CD4-positive, alpha-beta T cell treated with Interleukin-15 for 4 hours (primary cell): ENCODE results near the gene BPIFB6.

Experiments
- DNase-seq: peaks from one replicate; pipeline ENCODE4 v3.0.0-alpha.2; 2020; ENCODE audit warnings: low spot score

Gene BPIFB6

DNA sequence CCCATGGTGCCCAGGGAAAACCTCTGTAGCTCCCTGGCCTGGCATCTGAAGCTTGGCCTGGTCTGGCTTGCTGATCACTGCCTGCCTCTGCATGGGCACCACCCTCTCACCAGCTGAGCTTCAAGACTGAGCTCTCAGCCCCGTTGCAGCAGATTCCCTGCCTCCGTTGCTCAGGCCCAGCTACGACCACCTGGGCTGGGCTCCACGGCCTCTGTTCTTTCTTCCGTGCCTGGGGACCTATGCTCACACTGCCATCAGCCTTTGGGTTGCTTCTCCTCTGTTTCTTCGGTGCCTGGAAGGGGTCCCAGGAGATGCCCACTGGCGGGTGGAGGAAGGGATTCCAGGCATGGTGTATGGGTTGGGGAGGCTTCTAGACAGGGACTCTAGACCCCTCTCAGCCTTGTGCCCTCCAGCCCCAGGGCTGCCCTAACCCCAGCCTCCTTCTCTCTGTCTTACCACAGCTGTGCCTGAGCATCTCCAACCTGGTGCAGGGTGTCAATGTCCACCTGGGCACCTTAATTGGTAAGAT is 14.8 kb upstream of the BPIFB6 start:
- DNase-seq, result no peak

DNA sequence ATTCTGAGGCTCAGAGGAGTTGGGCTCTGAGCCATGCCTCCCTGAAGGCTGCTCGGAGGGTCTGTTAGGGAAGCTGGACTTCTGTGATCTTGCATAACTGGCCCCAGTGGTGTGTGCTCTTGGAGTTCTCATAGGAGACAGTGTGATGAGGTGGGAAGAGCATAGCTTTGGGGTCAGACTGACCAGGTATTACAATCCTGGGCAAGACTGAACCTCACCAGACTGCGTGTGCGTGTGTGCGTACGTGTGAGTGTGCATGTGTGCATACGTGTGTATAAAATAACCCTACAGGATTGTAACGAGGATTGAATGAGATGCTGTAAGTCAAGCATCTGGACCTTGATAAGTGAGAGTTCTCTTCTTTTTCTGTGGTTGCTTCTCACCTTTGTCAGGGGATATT is 13.9 kb upstream of the BPIFB6 start:
- no peak for DNase-seq

DNA sequence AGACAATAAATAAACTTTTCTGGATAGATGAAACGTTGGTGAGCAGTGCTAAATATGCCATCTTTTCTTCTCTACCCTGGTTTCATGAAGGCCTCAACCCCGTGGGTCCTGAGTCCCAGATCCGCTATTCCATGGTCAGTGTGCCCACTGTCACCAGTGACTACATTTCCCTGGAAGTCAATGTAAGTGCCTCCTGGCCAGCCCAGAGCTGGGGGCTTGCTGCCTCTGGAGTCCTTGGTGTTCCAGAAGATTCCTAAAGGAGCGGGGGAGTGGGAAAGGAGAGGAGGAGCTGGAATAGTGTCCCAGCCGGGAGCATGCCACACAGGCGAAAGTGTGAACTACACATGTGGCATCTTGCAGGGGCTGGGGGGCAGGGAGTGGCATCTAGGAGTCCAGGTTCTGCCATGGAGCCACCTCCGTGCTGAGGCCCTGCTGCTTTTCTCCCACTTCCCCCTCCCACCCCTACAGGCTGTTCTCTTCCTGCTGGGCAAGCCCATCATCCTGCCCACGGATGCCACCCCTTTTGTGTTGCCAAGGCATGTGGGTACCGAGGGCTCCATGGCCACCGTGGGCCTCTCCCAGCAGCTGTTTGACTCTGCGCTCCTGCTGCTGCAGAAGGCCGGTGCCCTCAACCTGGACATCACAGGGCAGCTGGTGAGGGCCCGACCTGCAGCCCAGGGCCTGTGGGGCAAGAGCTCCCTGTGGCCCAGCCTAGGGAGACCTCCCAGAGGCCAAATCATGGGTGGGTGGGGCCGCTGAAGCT is 13.1 kb upstream of the BPIFB6 start:
- DNase-seq, result no peak

DNA sequence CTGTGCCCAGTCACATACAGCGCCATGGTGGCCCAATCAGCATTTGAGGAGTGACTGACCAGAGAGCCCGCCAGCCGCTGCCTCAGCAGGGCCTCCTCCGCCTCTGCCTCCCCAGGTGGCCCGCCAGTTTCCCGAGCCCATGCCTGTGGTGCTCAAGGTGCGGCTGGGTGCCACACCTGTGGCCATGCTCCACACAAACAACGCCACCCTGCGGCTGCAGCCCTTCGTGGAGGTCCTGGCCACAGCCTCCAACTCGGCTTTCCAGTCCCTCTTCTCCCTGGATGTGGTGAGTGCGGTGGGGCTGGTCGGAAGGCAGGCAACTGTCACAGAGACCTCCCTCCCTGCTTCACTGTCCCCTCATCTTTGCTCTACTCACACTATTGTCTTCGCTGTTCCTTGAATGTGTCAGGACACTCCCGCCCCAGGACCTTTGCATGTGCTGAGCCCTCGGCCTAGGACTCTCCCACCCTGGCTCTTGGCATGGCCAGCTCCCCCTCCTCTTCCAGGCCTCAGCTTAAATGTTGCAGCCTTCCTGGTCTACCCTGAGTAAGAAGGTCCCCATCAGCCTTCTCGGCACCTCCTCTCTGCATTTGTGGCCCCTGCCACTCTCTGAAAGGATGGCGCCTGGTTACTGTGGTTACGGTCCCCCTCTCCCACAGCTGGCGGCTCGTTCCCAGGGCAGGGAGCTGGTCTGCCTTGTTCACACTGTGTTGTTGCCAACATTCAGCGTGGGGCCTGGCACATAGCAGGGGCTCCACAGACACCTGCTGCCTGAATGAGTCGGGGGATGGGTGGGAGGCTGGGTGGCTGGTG is 11.8 kb upstream of the BPIFB6 start:
- no peak for DNase-seq

DNA sequence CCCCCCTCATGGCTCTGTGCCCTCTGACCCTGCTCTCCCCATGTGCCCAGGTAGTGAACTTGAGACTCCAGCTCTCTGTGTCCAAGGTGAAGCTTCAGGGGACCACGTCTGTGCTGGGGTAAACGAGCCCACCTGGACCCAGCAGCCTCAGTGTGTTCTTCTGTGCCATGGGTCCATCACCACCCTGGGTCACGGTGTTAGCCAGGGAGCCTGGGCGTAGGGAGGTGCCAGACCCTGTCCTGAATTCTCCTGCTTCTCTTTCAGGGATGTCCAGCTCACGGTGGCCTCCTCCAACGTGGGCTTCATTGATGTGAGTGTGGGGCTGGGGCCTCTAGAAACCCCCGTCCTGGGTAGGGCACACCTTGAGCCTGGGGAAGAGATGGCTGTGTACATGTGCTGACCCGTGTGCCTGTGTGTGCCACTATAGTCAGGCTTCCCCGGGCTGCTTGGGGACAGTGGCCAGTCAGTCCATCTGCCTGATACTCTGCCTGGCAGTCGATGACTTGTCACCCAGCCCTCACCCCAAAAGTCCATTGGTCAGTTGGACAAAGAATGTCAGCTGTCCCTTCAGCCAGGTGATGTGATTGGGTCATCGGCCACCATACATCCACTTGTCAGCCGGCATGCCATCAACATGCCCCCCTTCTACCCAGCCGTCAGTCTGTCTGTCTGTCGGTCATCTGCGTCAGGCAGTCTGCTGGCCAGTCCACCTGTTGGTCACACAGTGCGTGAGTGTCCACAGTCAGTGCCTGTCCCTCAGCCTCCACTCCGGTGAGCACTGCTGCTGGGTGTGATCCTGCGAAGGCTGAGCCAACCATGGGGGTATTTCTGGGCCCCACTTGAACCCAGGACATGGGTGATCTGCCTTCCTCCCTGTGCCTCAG is 10.9 kb upstream of the BPIFB6 start:
- DNase-seq, result no peak

DNA sequence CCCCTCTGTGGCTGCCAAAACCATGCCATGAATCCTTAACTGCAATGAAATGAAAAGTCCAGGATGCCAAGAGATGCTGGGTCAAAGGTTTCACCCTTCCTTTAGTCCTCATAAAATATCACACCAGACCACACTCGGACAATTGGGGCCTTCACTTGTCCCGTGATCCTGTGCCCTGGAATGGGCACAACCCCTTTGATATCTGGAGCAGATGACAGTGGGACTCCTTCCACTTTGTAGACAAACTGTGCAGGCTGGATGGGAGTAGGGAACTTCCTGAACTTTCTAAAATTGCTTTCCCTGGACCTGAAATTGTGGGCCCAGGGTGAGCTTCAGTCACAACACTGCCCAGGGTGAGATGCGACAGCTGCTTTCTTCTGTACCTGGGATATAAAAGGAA is 9.6 kb upstream of the BPIFB6 start:
- no peak for DNase-seq

DNA sequence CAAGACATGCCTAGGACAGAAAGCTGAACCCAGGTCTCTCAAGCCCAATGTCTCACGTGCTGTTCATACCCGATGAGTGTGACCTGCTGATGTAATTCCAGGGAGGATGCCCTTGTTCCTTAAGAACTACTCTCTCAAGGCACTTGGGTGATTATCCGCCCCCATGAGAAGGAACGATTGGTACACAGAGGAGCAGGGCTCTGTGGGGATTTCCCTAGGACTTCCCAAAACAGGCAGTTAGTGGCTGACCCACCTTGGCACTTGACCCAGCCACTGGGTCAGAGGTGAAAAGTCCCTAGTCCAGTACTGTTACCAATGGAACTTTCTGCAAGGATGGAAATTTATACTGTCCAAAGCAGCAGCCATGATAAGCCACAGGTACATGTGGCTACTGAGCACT is 9.2 kb upstream of the BPIFB6 start:
- no peak for DNase-seq

DNA sequence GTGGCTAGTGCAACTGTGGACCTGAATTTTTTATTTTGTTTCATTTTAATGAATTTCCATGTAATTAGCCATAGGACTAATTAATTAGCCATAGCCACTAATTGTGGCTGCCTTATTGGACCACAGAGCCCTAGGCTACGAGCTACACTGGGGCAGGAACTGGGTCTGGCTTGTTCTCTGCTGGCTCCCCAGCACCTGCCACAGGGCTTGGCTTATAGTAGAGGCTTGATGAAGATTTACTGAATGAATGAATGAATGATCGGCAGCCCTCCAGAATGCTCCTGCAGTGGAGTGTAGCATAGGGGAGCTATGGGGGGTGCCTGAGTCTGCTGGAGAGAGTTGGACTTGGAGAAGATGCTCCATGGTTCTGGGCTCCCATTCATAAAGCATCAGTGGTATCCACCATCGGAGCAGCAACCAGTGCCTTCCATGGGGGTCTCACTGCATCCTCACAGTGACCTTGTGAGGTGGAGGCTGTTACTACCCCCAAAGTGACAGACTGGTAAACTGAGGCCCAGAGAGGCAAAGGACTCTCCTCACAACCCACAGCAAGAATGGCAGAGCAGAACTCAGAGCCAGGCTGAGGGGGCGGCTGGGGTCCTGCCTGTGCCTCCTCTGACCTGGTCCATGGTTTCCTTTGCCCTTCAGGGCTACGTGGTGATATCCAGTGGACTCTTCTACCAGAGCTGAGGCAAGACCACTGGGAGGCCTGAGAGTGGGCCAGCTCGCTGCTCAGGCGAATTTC is 8.6 kb upstream of the BPIFB6 start:
- DNase-seq, result no peak

DNA sequence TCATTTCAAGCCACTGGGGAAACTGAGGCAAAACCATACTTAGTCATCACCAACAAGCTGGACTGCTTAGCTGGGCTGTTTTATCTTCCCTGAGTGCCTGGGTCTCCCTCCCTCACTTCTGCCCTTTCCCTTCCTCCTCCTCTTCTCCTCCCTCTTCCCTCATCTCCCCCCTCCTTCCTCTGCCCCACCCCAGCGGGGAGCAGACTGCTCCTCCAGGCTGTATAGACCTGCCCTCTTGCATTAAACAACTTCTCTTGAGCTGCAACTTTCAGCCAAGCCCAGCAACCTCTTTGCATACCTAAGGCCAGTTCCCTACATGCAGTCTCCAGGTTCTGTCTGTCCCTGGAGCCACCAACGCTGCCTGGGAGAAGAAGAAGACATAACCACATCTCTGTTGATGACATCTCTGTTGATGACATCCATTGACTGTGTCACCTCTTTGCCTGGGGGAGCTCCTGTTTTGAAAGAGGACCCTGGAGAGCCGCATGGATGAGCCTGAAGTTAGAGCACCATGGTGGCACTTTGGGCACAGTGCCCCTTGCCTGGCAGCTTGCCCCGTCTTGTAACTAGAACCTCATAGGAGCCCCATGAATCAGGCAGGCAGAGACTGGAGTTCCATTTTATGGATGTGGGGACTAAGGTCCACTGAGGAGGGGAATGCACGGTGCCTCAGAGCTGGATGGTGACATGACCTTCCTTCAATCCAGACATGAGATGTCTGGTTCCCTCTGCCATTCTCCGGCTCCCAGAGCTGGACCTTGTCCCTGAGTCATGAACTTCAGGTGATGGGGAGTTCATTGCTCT is 7.8 kb upstream of the BPIFB6 start:
- no peak for DNase-seq

DNA sequence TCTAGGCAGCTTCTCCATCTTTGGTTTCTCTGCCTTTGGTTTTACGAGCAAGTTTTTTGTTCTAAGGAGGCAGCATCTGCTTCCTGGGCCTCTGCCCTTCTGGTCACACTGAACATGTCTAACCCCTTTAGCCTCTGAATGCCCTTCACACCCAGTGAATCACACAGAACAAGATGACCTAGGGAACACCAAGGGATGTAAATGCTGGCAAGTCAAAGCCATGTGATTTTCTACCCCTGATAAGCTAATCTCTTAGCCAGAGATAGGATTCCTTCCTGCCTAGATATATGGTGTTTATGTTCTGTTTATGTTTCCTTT is 7.2 kb upstream of the BPIFB6 start:
- no peak for DNase-seq

DNA sequence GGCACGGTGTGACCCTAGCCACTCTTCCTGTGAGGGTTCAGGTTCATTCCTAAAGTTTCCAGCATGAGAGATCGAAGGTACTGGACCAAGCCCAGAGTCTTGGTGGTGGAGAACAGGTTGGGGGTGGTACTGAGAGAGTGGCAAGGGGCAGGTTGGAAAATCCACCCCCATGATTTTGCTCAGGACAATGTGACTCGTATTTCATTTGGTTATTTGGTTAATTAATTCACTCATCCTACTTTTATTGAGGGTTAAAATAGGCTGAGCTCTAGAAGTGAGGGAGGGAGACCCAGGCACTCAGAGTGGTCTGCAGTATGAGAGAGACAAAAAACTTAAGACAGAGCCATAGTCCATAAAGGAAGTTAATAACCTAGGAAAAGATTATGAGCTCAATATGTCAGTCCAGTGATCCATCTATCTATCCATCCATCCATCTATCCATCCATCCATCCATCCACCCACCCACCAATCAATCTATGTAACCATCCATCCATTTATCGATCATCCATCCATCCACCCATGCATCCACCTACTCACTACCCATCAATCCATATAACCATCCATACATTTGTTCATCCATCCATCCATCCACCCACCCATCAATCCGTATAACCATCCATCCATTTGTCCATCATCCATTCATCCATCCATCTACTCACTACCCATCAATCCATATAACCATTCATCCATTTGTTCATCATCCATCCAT is 6.7 kb upstream of the BPIFB6 start:
- no peak for DNase-seq

DNA sequence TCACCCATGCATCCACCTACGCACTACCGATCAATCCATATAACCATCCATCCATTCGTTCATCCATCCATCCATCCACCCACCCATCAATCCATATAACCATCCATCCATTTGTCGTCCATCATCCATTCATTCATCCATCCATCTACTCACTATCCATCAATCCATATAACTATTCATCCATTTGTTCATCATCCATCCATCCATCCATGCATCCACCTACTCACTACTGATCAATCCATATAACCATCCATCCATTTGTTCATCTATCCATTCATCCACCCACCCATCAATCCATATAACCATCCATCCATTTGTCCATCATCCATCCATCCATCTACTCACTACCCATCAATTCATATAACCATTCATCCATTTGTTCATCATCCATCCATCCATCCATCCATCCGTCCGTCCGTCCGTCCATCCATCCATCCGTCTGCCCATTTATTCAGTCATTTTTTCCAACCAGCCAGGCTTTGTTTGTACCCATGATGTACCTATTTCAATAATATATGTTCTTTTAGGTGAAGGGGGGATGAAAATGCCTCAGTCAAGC is 6.1 kb upstream of the BPIFB6 start:
- DNase-seq, result no peak

DNA sequence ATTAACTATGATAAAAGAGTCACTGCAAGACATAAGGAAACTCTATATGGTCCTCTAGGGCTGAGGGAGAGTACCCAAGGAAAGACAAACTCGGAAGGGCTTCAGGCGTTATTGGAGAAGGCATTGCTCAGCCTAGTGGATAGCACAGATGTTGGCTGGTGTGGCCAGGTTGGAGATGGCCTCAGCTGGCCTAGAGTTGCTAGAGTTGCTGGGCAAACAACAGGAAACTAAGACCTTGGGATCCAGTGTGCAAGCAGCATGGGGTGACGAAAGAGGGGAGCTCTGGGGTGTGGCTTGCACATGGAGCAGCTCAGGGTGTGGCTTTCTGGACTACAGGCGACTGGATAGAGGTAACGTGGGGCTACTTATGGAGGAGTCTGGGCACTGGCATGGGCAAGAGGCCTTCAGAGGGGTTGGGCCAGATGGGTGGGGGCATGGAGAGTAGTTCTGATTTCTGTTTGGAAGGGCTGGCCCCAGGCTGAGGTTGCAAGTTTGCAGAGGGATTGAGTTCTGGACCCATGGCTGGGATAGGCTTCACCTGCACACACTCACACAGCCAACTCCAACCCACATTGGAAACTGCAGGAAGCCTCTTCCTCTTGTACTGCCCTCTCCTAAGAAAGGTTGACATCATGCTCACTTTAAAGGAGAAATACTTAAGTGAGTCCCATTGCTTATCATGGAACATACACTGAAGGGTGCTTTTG is 5.2 kb upstream of the BPIFB6 start:
- no peak for DNase-seq

DNA sequence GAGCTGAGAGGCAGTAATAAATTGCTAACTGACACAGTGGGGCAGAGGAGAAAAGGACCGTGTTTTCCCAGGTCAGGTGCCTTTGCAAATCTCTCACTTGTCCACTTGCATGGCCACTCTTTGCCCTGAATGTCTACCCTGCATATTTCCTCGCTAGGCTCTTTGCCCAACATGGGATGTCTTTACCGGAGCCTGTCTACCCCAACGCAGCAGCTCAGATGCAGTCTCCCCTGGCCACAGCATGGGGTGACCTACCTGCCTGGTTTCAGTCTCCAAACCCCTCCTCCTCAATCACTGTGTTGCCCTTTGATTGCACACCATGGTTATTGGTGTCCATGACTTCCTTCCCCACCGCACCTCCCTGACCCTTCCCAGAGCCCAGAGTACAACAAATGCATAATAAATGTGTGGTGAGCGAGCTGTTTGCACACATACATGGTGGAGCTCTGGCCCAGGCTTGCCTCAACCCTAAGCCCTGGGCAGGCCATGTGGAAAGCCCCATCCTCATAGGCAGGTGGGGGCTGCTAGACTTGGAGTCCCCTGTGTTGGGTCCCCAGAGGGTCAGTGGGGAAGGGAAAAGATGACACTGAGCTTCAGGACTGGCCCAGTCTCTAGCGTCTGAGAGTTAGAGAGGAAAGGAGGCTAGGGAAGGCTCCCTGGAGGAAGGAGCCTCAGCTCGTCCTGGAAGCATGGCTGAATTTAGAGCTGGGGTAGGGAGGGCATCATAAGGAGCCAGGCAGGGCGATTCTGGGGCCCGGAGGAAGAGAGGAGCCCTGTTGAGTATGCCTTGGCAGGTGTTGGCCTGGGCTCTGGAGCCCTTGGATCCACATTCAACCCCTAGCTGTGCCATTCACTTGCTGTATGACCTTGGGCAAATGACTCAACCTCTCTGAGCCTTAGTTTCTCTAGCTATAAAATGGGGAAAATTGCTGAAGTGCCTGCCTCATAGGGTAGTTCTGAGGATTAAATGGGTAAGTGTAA is 4.4 kb upstream of the BPIFB6 start:
- no peak for DNase-seq

DNA sequence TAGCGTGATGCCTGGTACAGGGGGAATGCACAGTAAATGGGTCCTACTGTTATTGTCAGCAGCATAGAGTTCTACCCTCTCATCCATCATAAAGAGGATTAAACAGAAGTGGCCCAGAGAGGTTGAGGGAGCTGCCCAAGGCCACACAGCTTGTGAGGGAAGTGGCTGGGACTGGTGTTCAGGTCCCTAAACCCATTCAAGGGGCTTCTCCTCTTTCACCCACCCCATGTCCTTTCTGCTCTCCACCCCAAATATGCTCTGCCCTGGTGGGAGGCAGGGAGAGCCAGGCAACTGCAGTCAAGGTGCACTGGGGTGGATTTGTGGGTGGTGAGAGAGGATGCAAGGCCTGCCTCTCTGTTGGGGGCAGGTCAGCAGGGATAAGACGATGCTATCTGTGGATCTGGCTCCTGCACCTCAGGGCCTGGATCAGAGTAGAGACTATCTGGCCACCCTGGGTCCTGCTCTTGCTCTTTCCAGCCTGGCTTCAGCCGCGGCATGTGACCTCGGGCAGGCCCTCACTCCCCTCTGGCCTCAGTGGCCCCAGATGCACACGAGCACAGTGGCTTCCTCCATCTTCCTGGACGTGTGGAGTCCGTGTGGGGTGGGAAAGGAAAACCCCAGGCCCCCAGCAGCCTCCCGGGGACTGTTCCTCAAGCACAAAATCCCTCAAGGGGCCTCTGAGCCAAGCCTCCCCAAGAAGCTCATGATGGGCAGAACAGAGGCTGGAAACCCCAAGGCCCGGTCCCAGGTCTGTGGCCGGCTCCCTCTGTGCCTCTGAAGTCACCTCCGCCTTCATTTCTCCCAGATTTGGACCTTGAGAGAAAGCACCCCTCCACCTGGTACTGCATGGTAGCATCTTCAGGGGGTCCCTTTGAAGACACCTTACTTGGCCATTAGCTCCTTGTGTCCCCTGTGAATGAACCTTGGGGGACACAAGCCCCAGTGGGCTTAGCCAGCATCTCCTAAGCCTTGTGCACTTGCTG is 3.4 kb upstream of the BPIFB6 start:
- no peak for DNase-seq

DNA sequence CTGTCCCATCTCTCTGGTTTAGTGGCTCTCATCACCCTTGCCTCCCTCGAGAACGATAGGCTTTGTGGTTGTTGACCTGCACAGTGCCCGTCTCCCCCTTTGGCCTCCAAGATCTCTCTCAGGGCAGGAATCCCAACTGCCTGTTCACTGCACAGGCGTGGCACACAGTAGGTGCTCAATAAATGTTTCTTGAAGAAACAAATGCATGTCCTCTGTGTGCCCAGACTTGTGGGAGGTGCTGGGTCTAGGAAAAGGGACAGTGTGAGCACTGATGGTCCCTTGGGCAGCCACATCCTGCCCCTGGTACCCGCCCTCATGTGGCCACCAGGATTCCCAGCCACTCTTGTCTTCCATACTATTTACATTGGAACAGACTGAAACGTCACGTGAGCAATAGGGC is 2.6 kb upstream of the BPIFB6 start:
- DNase-seq, result no peak

DNA sequence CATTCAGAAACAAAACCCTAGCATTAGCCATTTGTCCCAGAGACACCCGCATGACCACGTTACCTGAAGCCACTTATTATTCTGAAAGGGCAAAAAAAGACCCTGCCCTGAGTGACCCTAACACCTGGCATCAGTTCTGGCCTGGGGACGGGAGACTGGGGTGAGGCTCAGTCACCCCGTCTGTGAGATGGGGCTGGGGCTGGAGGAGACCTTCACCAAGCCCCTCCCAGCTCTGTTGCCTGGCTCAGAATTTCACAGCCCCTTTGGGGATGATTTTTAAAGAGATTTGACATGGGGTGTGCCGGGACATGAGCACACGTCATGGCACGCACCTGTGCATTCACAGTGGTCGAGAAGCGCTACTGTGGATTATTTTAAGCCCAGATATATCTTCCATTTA is 1.4 kb upstream of the BPIFB6 start:
- DNase-seq, result no peak
